GM18519 (cell line): ENCODE results near the gene AKAP5.
"Not testable (repeated sequence)": the region's sequence is repeated elsewhere in the genome, so short reads cannot be mapped to it uniquely, and the experiment has no call there.

Experiments used
- ATAC-seq: cut with Tn5 transposase; IDR thresholded peaks from one replicate; pipeline ENCODE4 v1.9.1; 2021; ENCODE audit warnings: mild to moderate bottlenecking, moderate library complexity; ENCODE audit not compliant: unreplicated experiment, low FRiP score

AKAP5 gene

DNA sequence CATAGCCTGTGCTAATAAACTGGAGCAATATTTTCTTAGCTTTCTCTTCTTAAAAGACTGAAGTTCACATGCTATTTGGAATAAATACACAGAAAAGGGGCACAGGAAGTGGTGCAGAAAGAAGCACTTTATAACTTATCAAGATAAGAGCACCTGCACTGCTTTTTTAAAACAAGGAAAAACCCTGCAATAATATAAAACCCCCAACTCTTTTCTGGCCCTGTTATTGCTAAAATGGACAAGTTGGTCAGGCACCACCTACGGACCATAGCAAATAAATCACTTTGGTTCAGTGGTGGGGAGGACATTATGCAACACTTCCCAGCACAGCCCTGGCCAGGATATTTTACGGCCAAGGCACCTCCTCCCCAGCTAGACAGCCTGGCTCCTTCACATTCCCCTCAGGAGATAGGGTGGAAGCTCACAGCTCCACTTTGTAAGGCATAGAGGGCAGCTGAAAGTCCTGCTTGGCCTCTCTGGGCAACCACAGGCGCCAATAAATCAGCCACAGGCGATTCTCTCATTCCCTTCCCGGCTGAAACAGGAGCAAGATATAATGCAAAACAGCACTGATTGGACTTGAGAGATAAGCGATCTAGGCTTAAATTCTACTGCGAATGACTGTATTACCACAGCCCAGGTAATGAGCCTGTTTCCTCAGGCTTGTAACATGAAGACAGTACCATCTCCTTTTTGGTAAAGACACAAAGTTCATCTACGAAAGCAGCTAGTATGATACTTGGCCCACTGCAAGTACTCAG, 36.3 kb downstream of the AKAP5 start:
- ATAC-seq: no peak

DNA sequence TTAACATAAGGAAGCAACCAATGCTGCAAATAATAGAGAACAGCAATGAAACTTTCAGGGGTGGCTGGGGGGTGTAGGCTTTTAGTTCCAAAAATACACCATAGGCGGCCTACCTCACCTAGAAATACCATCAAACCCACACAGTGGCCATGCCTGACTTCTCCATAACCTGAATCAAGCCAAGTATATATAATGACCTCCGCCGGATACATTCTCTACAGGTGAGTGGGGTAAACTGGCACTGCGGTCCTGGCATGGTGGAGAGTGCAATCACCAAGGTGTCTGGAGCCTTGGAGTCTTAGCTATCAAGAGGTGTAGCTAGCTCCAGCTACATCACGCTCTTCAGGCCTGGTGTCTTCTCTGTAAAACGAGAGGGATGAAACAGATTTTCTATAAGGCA, 37.2 kb downstream of the AKAP5 start:
- ATAC-seq: no peak

GRCh38 chr14:64502887-64503433, 37.7 kb downstream of the AKAP5 start:
- ATAC-seq: peak; percentile 0

DNA sequence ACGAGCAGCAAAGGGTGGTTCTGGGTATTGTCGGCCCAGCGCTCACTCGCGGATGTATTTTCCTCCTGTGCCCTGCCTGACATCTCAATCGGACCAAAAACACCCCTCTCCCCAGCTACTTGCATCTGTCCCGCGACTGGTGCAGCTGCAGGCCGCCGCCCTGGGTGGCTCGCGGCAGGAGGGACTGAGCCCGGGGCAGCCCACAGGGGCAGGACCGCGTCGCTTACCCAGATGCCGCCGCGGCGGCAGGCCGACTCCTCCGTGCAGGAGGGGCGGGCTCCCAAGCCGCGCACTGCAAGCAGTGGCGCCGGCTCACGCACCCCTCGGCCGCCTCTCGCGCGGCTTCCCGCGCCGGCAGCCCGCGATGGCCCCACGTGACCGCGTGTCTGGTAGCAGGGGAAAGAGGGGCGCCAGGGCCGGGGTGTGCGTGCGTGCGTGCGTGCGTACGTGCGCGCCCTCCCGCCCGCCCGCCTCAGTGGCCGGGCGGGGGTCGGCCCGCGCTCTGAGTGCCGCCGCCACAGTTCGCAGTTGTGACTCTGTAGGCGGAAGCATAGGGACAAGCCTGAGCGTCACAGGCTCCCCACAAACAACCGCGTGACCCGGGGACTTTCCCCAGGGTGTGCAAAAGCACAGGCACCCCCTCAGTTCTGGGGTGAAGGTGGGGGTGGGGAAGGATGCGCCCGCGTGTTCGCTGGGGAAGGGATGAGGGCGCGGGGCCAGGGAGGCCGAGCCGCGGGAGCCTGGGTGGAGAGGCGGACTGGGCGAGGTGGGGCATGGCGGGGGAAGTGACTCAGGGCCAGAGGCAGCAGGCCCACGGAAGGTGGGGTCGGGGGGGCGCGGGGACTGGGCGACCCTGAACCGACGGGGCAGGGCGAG, 38.4 kb downstream of the AKAP5 start, which contains the start of gene ZBTB25:
Gene ZBTB25, minus strand, starts transcription at position 405 of the 876 bp plus-strand sequence. CDS start 13,305 bp downstream, outside the sequence.
- ATAC-seq: peak; percentile 63

GRCh38 chr14:64504310-64504896, 39.1 kb downstream of the AKAP5 start, which contains the start of gene ZBTB1:
Gene ZBTB1, plus strand, starts transcription at chr14:64504770. Its CDS starts 16,735 bp downstream, at chr14:64521505.
- no peak for ATAC-seq

DNA sequence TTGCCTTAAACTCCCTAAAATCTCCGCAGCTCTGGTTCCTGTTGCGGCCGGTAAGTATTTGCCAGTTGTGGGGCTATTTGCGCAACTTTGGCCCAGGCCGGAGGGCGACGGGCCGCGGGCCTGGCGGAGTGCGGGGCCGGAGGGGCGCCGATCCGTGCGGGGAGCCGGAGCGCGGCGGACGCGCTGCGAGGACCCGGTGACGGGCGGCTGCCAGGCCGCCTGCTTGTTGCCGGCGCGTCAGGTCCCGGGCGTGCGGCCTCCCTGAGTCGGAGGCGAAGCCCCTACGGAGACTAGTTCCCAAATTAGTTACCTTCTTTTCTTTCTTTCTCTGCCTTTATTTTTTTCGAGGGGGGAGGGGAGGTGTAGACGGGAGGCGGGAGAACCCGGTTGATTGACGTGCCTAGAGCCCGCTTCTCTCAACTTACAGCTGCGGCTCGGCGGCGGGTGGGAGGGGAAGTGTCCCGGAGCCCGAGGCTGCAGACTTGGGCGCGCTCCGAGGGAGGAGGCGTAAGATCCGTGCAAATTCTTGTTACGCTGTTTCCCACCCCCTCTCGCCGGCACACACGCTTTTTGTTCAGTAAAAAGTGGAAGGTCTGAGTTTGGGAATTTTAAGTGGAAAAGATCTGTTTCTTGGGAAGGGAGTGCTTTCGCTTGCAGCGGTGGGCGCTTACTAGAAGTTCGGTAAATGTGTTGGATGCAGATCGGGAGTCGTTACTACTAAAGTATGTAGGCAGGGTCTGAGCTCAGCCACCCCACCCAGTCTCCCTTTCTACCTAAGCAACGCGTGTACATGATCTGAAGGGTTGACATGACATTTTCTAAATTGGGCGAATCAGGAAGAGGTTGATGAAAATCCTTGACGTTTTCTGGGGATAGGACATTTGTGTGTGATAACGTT, 39.8 kb downstream of the AKAP5 start:
- no peak for ATAC-seq

- ATAC-seq: no peak
These were observed 41.4 kb downstream of the AKAP5 start for GRCh38 chr14:64506721-64507120.

- ATAC-seq: no peak
These were observed 42.3 kb downstream of the AKAP5 start for GRCh38 chr14:64507376-64508156.

- ATAC-seq: no peak
These were observed 43.0 kb downstream of the AKAP5 start for GRCh38 chr14:64508215-64508776.

DNA sequence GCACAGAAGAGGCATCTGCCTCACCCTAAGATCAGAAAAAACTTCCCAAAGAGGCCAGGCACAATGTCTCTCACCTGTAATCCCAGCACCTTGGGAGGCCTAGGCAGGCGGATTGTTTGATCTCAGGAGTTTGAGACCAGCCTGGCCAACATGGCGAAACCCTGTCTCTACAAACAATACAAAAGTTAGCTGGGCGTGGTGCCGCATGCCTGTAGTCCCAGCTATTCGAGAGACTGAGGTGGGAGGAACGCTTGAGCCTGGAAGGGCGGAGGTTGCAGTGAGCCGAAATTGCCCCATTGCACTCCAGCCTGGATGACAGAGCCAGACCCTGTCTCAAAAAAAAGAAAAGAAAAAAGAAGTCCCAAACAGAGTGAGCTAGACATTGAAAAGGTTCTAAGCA, 43.7 kb downstream of the AKAP5 start:
- ATAC-seq: no peak

GRCh38 chr14:64510825-64511671, 45.7 kb downstream of the AKAP5 start:
- ATAC-seq: no peak

- no peak for ATAC-seq
These were observed 48.0 kb downstream of the AKAP5 start for GRCh38 chr14:64513271-64513670.

DNA sequence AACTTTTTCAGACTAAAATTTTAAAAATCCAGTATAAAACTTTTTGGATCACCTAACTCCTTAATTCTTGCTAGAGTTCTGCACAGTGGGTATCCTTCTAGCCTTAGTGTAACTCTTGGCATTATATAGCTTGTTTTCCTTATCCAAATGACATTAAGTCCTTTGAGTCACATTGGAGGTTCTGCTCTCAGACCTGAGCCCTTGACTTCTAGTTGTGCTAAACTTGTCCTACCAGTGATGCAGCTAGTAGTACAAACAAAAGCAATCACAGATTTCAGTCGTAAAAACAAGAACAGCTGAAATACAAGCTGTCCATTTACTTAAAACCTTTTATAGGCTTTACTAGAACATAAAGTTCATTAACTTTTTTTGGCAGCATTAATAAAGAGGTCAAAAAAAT, 49.8 kb downstream of the AKAP5 start:
- no peak for ATAC-seq

GRCh38 chr14:64516969-64517368, 51.7 kb downstream of the AKAP5 start:
- no peak for ATAC-seq

DNA sequence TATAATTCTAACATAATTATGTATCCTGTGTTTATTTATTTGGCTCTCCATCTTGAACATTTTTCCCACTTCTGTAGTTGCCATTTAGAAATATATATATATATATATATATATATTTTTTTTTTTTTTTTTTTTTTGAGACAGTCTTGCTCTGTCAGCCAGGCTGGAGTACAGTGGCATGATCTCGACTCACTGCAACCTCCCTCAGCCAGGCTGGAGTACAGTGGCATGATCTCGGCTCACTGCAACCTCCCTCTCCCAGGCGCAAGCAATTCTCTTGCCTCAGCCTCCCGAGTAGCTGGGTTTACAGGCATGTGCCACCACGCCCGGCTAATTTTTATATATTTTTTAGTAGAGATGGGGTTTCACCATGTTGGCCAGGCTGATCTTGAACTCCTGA, 52.4 kb downstream of the AKAP5 start:
- ATAC-seq: not testable (repeated sequence)

DNA sequence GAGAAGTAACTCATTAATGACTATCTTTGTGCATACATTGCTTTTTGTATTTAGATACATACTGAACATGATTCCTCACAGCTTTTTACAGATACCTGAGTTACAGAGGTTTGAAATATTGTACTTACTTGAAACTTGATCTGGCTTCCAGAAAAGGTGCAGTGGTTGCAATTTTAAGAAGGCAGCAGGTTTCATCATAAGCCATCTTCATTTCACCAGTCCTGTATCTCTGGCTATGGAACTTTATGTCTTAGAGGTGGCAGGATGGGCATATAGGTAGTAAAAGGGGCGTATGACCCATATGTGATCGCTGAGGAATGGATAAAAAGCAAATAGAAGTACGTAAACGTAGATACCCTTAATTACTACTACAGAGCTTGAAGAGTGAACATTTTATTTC, 52.9 kb downstream of the AKAP5 start:
- ATAC-seq: no peak

DNA sequence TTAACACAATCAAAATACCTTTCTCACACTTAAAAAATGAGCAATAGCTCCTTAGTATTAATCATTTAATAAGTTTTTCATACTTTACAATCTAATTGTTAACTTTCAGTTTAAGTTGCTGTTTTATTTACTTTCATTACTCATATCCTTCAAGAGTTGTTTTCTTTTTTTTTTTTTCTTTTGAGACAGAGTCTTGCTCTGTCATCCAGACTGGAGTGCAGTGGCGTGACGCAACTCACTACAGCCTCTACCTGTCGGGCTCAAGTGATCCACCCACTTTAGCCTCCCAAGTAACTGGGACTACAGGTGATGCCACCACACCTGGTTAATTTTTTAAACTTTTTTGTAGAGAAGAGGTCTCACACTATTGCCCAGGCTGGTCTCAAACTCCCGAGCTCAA, 55.4 kb downstream of the AKAP5 start:
- ATAC-seq: no peak
